Cardiac muscle cell (in vitro differentiated cells and primary cell): ENCODE results near the gene TCERG1L. TPM values are rescaled to one million over a fixed set of nuclear protein-coding genes. Genes with fewer than 3 reads are reported as not detected.

Experiments
- DNase-seq, 2 donors: peaks; one replicate each; pipeline versions ENCODE4 v3.0.0 to v3.0.0-alpha.2; 2010 to 2017; ENCODE audit warnings: low read depth in 1 of 2, low spot score in 1 of 2
- H3K27ac ChIP-seq: fragments of 200-600 bp; sonication (generic); 2 replicates; pipeline ENCODE4 v1.5.1; 2016
- H3K27me3 ChIP-seq: fragments of 200-600 bp; sonication (generic); 2 replicates; pipeline ENCODE4 v1.6.0; 2016; ENCODE audit warnings: control low read depth
- H3K36me3 ChIP-seq: fragments of 200-600 bp; sonication (generic); 2 replicates; pipeline ENCODE4 v1.5.1; 2016; ENCODE audit warnings: control low read depth
- H3K4me1 ChIP-seq: fragments of 200-600 bp; sonication (generic); 2 replicates; pipeline ENCODE4 v1.8.1; 2017; ENCODE audit warnings: low read depth, mild to moderate bottlenecking, mixed run types
- H3K4me3 ChIP-seq: fragments of 200-600 bp; sonication (generic); 2 replicates; pipeline ENCODE4 v1.5.1; 2016; ENCODE audit warnings: mild to moderate bottlenecking
- H3K9me3 ChIP-seq: fragments of 200-600 bp; sonication (generic); 2 replicates; pipeline ENCODE4 v1.5.1; 2017; ENCODE audit warnings: low read depth, mild to moderate bottlenecking, control low read depth
- polyA plus RNA-seq: library from polyadenylated mRNA; unstranded; fragments of >200 nt; fragmentation: Nextera tagmentation; extraction: Ambion mirVana; gene quantifications from 2 replicates; pipeline ENCODE4 v1.2.1, GENCODE V29; 2016
- total RNA-seq: library from RNA; depleted of rRNA; stranded (reverse); fragments of >200 nt; gene quantifications from 2 replicates; pipeline ENCODE4 v1.2.3, GENCODE V29; 2016
- TF ChIP-seq, protein P1 (sequence below): IDR thresholded peaks from 2 replicates; pipeline ENCODE4 v1.5.1; 2012; ENCODE audit warnings: low read depth, mild to moderate bottlenecking, low read length

TCERG1L gene
- total and polyA plus RNA-seq, 2 experiments from 2014 or later: 0.12 to 1.9 TPM

DNA sequence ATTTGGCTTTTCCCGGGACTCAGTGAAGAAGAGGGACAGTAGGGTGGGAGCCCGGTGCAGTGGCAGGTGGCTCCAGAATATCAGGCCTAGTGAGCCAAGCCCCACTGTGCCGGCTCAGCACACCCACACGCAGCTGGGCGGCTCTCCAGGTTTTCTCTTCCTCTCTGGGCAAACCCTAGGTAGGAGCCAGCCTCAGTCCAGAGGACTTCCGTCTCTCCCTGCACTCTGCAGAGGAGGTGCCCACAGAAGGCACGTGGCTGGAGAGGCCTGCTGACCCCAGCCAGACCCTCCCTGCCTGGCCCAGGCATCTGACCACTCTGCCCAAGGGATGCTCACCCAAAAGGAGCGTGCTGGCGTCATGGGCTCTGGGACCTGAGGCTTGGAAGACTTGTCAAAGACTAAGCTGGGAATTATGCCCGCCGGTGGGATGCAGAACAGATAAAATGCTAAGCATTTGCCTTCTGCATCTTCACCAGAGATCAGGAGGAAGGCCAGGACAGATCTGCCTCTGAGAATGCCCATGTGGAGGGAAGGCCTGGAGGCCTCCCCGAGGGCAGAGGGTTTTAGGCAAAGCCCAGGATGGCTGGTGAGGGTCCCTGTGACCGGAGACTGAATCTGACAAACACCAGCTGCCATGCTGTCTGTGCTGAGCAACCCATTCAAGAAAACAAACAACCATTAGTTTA is 40.2 kb downstream of the TCERG1L start:
- no peaks in the 10 kb centered on the region for H3K4me1 ChIP-seq
- TF ChIP-seq, protein P1, sequence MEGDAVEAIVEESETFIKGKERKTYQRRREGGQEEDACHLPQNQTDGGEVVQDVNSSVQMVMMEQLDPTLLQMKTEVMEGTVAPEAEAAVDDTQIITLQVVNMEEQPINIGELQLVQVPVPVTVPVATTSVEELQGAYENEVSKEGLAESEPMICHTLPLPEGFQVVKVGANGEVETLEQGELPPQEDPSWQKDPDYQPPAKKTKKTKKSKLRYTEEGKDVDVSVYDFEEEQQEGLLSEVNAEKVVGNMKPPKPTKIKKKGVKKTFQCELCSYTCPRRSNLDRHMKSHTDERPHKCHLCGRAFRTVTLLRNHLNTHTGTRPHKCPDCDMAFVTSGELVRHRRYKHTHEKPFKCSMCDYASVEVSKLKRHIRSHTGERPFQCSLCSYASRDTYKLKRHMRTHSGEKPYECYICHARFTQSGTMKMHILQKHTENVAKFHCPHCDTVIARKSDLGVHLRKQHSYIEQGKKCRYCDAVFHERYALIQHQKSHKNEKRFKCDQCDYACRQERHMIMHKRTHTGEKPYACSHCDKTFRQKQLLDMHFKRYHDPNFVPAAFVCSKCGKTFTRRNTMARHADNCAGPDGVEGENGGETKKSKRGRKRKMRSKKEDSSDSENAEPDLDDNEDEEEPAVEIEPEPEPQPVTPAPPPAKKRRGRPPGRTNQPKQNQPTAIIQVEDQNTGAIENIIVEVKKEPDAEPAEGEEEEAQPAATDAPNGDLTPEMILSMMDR: no peak
- no peak overlapping the region for H3K4me3 ChIP-seq
- H3K27me3 ChIP-seq: no peaks in the 10 kb centered on the region
- no peaks in the 10 kb centered on the region for H3K36me3 ChIP-seq
- no peaks in the 10 kb centered on the region for H3K9me3 ChIP-seq
- H3K27ac ChIP-seq: no peak overlapping the region
- DNase-seq: no peak

DNA sequence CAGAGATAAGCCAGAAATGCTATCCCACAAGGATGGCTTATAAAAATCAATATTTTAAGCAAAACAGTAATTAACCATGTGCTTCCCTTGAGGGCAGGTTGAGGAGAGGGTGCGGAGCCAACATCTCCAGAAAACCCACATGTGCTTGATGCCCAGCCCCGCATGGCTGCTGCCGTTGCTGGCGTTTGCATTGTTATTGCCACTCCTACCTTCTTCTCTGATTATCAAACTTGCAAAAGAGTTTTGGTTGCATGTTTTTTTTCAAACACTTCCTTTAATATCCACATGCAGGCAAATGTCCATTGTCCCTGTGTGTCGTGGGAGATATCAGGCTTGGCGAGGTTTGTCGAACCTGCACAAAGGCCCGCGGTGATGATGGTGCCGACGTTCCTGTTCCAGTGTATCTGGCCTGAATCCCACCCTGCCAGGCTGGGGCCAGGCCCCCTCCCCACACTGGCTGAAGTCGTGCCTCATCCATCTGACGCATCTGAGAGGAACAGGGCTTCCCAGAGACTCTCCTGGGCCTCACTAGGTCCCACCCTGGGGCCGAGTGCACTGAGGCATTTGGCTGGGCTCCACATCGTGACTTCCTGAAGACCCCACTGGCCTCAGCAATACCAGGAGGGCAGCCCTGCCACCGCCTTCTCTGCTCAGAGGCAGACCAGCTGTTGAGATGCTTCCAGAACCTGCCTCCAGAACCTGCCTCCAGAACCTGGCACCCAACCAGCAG is 40.9 kb downstream of the TCERG1L start:
- Histone ChIP-seq H3K27me3 (no peaks in the 10 kb centered on the region), H3K9me3 (no peaks in the 10 kb centered on the region), H3K4me3 (no peak overlapping the region), H3K4me1 (no peaks in the 10 kb centered on the region), H3K36me3 (no peaks in the 10 kb centered on the region), H3K27ac (no peak overlapping the region)
- DNase-seq: no peak
- TF ChIP-seq, protein P1: no peak

DNA sequence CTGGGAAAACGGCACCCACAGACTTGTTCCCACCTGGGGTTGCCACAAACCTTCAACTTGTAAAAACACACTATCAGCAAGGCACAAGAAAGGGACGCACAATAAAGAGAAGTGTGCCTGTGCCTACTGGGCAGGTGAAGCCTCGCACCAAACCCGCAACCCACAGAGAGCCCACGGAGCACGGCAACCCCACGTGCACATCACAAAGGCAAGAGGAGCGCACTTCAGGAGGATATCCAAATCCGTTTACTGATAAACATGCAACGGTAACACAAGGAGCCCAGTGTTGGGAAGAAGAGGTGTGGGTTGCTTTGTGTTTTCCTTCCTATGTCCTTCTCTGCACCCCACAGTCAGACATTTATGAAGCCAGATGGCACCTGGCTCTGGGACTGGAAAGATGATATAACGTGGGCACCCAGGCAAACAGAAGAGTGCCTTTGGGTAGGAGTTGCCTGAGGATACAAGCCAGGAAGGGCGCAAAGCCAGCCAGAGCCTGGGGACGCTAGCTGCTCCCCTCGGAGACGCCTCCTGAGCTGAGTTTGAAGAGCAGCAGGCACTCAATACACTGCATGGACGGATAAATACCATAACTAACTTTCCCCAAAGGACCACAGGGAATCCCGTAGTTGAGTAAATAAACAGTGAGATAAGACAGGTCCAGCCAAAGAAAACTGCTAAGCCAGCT is 41.6 kb downstream of the TCERG1L start:
- no peaks in the 10 kb centered on the region for H3K36me3 ChIP-seq
- no peaks in the 10 kb centered on the region for H3K27me3 ChIP-seq
- no peaks in the 10 kb centered on the region for H3K4me1 ChIP-seq
- H3K4me3 ChIP-seq: no peak overlapping the region
- TF ChIP-seq, protein P1: no peak
- no peak overlapping the region for H3K27ac ChIP-seq
- H3K9me3 ChIP-seq: no peaks in the 10 kb centered on the region
- DNase-seq: no peak

DNA sequence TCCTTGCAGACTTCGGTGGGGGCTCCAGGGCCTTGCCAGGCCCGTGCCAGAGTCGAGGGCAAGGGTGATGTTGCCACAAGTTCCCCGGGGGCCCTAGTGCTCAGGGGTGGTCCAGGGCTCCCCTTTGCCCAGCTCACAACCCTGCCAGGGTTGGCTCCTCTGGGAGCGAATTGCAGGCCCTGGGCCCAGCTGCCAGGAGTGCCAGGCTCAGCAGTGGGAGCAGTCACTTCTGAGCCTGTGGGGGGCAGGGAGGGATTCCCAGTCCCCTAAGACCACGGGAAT is 43.8 kb downstream of the TCERG1L start:
- Histone ChIP-seq H3K9me3 (no peaks in the 10 kb centered on the region), H3K27me3 (no peaks in the 10 kb centered on the region), H3K36me3 (no peaks in the 10 kb centered on the region), H3K27ac (no peak overlapping the region), H3K4me3 (no peak overlapping the region), H3K4me1 (no peaks in the 10 kb centered on the region)
- TF ChIP-seq, protein P1: no peak
- no peak for DNase-seq

DNA sequence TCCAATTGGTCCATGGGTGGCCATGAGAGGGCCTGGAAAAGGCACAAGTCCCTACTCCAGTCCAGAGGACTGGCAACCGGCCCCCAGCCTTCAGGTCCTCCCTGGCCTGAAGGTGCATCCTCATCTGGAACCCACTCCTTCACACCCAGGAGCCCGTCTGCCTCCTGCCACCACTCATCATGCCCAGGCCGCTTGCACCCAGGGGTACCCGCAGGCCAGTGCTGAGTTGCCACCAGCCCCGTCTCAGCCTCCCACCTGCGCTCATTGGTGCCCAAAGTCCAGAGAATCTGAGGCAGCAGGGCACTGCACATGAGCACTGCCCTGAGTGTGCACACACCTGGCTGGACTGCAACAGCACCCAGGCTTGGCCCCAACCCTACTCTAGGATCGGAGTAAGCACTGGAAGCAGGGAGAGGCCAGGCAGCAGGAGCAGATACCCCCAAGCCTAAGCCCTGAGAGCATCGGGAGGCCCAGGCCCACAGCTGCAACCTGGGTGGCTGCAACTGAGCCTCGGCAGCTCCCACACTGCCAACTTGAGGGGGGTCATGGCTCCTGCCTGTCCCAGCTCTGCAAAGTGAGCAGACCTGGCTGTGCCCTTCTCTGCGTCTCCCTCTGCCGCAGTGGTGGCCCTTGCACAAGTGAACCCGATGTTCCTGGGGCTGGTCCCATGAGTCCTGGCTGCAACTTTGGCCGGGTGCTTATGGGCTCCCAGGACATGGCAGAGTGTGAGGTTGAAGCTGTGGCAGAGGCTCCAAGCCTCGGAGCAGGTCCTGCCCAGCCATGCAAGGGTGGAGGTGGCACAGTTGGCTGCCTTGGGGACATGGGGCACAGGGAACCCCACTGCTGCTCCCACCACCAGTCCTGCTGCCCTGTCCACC is 44.3 kb downstream of the TCERG1L start:
- no peak for DNase-seq
- H3K9me3 ChIP-seq: no peaks in the 10 kb centered on the region
- no peak overlapping the region for H3K27ac ChIP-seq
- TF ChIP-seq, protein P1: no peak
- H3K4me3 ChIP-seq: no peak overlapping the region
- no peaks in the 10 kb centered on the region for H3K27me3 ChIP-seq
- H3K36me3 ChIP-seq: no peaks in the 10 kb centered on the region
- no peaks in the 10 kb centered on the region for H3K4me1 ChIP-seq
